ENCODE measurements around the gene ECPAS.

DNA sequence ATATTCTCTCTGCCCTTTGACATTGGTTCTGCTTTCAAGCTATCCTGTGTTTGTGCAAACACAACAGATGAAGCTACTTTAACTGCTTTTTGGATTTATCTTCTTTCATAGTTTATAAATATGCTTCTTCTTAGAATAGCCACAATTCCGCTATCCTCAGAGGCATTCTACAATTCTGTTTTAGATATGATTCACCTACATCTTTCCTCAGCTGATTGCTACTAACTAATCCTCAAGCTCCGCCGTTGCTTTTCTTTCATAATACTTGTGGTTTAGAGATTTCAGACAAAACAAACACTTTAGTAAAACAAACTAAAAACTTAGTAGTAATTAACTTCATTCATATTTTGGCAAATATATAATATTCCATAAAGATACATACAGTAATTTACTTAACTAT is 52.5 kb downstream of the ECPAS start:
- no peak for TF ChIP-seq EZH2 (IDR thresholded peaks at IDR 0.05; ENCODE audit: borderline replicate concordance)
- TF ChIP-seq, protein P1, sequence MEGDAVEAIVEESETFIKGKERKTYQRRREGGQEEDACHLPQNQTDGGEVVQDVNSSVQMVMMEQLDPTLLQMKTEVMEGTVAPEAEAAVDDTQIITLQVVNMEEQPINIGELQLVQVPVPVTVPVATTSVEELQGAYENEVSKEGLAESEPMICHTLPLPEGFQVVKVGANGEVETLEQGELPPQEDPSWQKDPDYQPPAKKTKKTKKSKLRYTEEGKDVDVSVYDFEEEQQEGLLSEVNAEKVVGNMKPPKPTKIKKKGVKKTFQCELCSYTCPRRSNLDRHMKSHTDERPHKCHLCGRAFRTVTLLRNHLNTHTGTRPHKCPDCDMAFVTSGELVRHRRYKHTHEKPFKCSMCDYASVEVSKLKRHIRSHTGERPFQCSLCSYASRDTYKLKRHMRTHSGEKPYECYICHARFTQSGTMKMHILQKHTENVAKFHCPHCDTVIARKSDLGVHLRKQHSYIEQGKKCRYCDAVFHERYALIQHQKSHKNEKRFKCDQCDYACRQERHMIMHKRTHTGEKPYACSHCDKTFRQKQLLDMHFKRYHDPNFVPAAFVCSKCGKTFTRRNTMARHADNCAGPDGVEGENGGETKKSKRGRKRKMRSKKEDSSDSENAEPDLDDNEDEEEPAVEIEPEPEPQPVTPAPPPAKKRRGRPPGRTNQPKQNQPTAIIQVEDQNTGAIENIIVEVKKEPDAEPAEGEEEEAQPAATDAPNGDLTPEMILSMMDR (IDR thresholded peaks at IDR 0.05; ENCODE audit: poor library complexity): no peak
